DMS79 treated with DMSO at 0.1 percent for 48 hours (cell line): ENCODE data around the gene CAPZB.

Source experiments
- DNase-seq: peaks from one replicate; lab custom pipeline; 2025; lab: John Stamatoyannopoulos, UW

CAPZB gene

GRCh38 chr1:19405761-19406487 lies 79.4 kb downstream of the CAPZB start:
- peak; percentile 90 for DNase-seq

GRCh38 chr1:19405195-19405760 lies 80.1 kb downstream of the CAPZB start:
- peak; percentile 90 for DNase-seq

GRCh38 chr1:19404748-19405147 lies 80.6 kb downstream of the CAPZB start:
- DNase-seq: no peak

- no peak for DNase-seq
Measured at GRCh38 chr1:19403256-19403655, 82.1 kb downstream of the CAPZB start.

- peak; percentile 35 for DNase-seq
Measured at GRCh38 chr1:19402031-19402813, 83.1 kb downstream of the CAPZB start.

GRCh38 chr1:19401535-19401889 lies 83.8 kb downstream of the CAPZB start:
- DNase-seq: no peak

- DNase-seq: peak; percentile 61
Measured at GRCh38 chr1:19400875-19401534, 84.3 kb downstream of the CAPZB start.

- no peak for DNase-seq
Measured at GRCh38 chr1:19400192-19400611, 85.1 kb downstream of the CAPZB start.

- no peak for DNase-seq
Measured at GRCh38 chr1:19398309-19398760, 87.0 kb downstream of the CAPZB start.

GRCh38 chr1:19397217-19397945 lies 88.0 kb downstream of the CAPZB start:
- no peak for DNase-seq

- DNase-seq: no peak
Measured at GRCh38 chr1:19396280-19396679, 89.1 kb downstream of the CAPZB start.

GRCh38 chr1:19395678-19396192 lies 89.6 kb downstream of the CAPZB start:
- no peak for DNase-seq

GRCh38 chr1:19393046-19393445 lies 92.3 kb downstream of the CAPZB start:
- DNase-seq: no peak

- no peak for DNase-seq
Measured at GRCh38 chr1:19392221-19392620, 93.1 kb downstream of the CAPZB start.

GRCh38 chr1:19391596-19391981 lies 93.8 kb downstream of the CAPZB start:
- no peak for DNase-seq

- DNase-seq: no peak
Measured at GRCh38 chr1:19390901-19391595, 94.3 kb downstream of the CAPZB start.

GRCh38 chr1:19390166-19390850 lies 95.0 kb downstream of the CAPZB start:
- DNase-seq: no peak

- DNase-seq: no peak
Measured at GRCh38 chr1:19388980-19389379, 96.4 kb downstream of the CAPZB start.

- DNase-seq: no peak
Measured at GRCh38 chr1:19387045-19387467, 98.3 kb downstream of the CAPZB start.

GRCh38 chr1:19385869-19386591 lies 99.3 kb downstream of the CAPZB start:
- no peak for DNase-seq
